Karpas-422 (cell line): ENCODE data around the gene EXOSC5. TPM values are rescaled to one million over a fixed set of nuclear protein-coding genes. Genes with fewer than 3 reads are reported as not detected.
"Not testable (repeated sequence)": the region's sequence is repeated elsewhere in the genome, so short reads cannot be mapped to it uniquely, and the experiment has no call there.

Source experiments
- DNase-seq: peaks from one replicate; pipeline ENCODE4 v3.0.0-alpha.2; 2015
- H2AFZ ChIP-seq: fragments of 200-600 bp; sonication (generic); 2 replicates; pipeline ENCODE4 v1.6.1; 2014; ENCODE audit warnings: antibody characterized with exemption, low read length, mixed read lengths
- H3K27ac ChIP-seq: fragments of 200-600 bp; sonication (generic); 2 replicates; pipeline ENCODE4 v1.5.1; 2014; ENCODE audit warnings: mild to moderate bottlenecking, low read length, moderate library complexity
- H3K27me3 ChIP-seq: fragments of 200-600 bp; sonication (generic); 2 replicates; pipeline ENCODE4 v1.6.1; 2014; ENCODE audit warnings: low read length, mixed read lengths
- H3K36me3 ChIP-seq: fragments of 200-600 bp; sonication (generic); 2 replicates; pipeline ENCODE4 v1.6.1; 2014; ENCODE audit warnings: low read length, mixed read lengths; ENCODE audit not compliant: insufficient read depth
- H3K4me1 ChIP-seq: fragments of 200-600 bp; sonication (generic); 2 replicates; pipeline ENCODE4 v1.6.1; 2014; ENCODE audit warnings: mild to moderate bottlenecking, low read length, mixed read lengths
- H3K4me2 ChIP-seq: fragments of 200-600 bp; sonication (generic); 2 replicates; pipeline ENCODE4 v1.6.1; 2014; ENCODE audit warnings: low read length, low read depth, mild to moderate bottlenecking; ENCODE audit not compliant: poor library complexity, severe bottlenecking
- H3K4me3 ChIP-seq: fragments of 200-600 bp; sonication (generic); 2 replicates; pipeline ENCODE4 v1.5.1; 2014; ENCODE audit warnings: mild to moderate bottlenecking, antibody characterized with exemption, low read length, mixed read lengths
- H3K79me2 ChIP-seq: fragments of 200-600 bp; sonication (generic); 2 replicates; pipeline ENCODE4 v1.6.1; 2014; ENCODE audit warnings: mild to moderate bottlenecking, low read length, mixed read lengths
- H3K9ac ChIP-seq: fragments of 200-600 bp; sonication (generic); 2 replicates; pipeline ENCODE4 v1.6.0; 2014; ENCODE audit warnings: low read length
- H3K9me2 ChIP-seq: fragments of 200-600 bp; sonication (generic), shearing (Covaris generic); replicated peaks from 2 replicates; pipeline ENCODE4 v1.6.0; 2014; ENCODE audit warnings: mild to moderate bottlenecking, low read length, moderate library complexity; ENCODE audit not compliant: insufficient read depth
- H3K9me3 ChIP-seq: fragments of 300-700, 200-600 bp; sonication (generic); 2 replicates; pipeline ENCODE4 v1.6.1; 2014; ENCODE audit warnings: low read length, mixed read lengths
- H4K20me1 ChIP-seq: fragments of 200-600 bp; sonication (generic); 2 replicates; pipeline ENCODE4 v1.6.1; 2014; ENCODE audit warnings: mild to moderate bottlenecking, antibody characterized with exemption, low read length, low read depth; ENCODE audit not compliant: insufficient read depth
- total RNA-seq: library from RNA; depleted of rRNA; stranded (reverse); fragments of >200 nt; shearing (Covaris generic); gene quantifications from 2 replicates; pipeline ENCODE4 v1.2.3, GENCODE V29; 2014; ENCODE audit warnings: low replicate concordance

The EXOSC5 gene
- total RNA-seq, 1 experiment from 2014 or later = 74.7 TPM

GRCh38 chr19:41412953-41413352 is 15.8 kb upstream of the EXOSC5 start:
- no peak overlapping the region for H3K9ac ChIP-seq
- no peaks in the 10 kb centered on the region for H3K9me3 ChIP-seq
- no peaks in the 10 kb centered on the region for H3K9me2 ChIP-seq
- DNase-seq = no peak
- H3K27ac ChIP-seq = no peak overlapping the region
- H4K20me1 ChIP-seq = no peaks in the 10 kb centered on the region
- no peak overlapping the region for H3K4me2 ChIP-seq
- H3K4me1 ChIP-seq = peaks cover 7% of the 10 kb centered on the region
- no peak overlapping the region for H2AFZ ChIP-seq
- no peaks in the 10 kb centered on the region for H3K27me3 ChIP-seq
- H3K4me3 ChIP-seq = no peak overlapping the region
- no peaks in the 10 kb centered on the region for H3K36me3 ChIP-seq
- no peaks in the 10 kb centered on the region; the same call in 1 of the 2 replicates for H3K79me2 ChIP-seq

GRCh38 chr19:41411968-41412265 is 14.8 kb upstream of the EXOSC5 start:
- Histone ChIP-seq H3K9me3 (no peaks in the 10 kb centered on the region), H3K36me3 (no peaks in the 10 kb centered on the region), H3K9ac (no peak overlapping the region), H3K27ac (no peak overlapping the region), H3K9me2 (no peaks in the 10 kb centered on the region), H3K4me3 (no peak overlapping the region), H2AFZ (no peak overlapping the region), H3K4me1 (peaks cover 18% of the 10 kb centered on the region), H3K27me3 (no peaks in the 10 kb centered on the region), H3K79me2 (no peaks in the 10 kb centered on the region; the same call in 1 of the 2 replicates), H3K4me2 (no peak overlapping the region), H4K20me1 (no peaks in the 10 kb centered on the region)
- DNase-seq = no peak

- H3K36me3 ChIP-seq = no peaks in the 10 kb centered on the region
- no peaks in the 10 kb centered on the region for H3K9me2 ChIP-seq
- no peak for DNase-seq
- peaks cover 20% of the 10 kb centered on the region for H3K4me1 ChIP-seq
- H3K4me3 ChIP-seq = no peak overlapping the region
- H4K20me1 ChIP-seq = no peaks in the 10 kb centered on the region
- H3K27me3 ChIP-seq = no peaks in the 10 kb centered on the region
- no peak overlapping the region for H3K9ac ChIP-seq
- H3K4me2 ChIP-seq = no peak overlapping the region
- H2AFZ ChIP-seq = no peak overlapping the region
- H3K9me3 ChIP-seq = no peaks in the 10 kb centered on the region
- no peaks in the 10 kb centered on the region; the same call in 1 of the 2 replicates for H3K79me2 ChIP-seq
- no peak overlapping the region for H3K27ac ChIP-seq
These were observed 14.2 kb upstream of the EXOSC5 start for GRCh38 chr19:41411100-41411967.

GRCh38 chr19:41410336-41411054 is 13.3 kb upstream of the EXOSC5 start:
- Histone ChIP-seq H3K4me2 (no peak overlapping the region), H4K20me1 (no peaks in the 10 kb centered on the region), H3K27me3 (no peaks in the 10 kb centered on the region), H3K9me2 (no peaks in the 10 kb centered on the region), H3K4me3 (no peak overlapping the region), H3K9ac (no peak overlapping the region), H3K36me3 (no peaks in the 10 kb centered on the region), H3K9me3 (no peaks in the 10 kb centered on the region), H3K27ac (no peak overlapping the region), H3K4me1 (peaks cover 20% of the 10 kb centered on the region), H2AFZ (no peak overlapping the region), H3K79me2 (no peaks in the 10 kb centered on the region; the same call in 1 of the 2 replicates)
- DNase-seq = no peak

GRCh38 chr19:41409288-41409687 is 12.1 kb upstream of the EXOSC5 start:
- peaks cover 20% of the 10 kb centered on the region for H3K4me1 ChIP-seq
- no peaks in the 10 kb centered on the region for H4K20me1 ChIP-seq
- H3K79me2 ChIP-seq = no peaks in the 10 kb centered on the region; the same call in 1 of the 2 replicates
- H3K9ac ChIP-seq = no peak overlapping the region
- H3K9me3 ChIP-seq = no peaks in the 10 kb centered on the region
- no peaks in the 10 kb centered on the region for H3K9me2 ChIP-seq
- H3K4me3 ChIP-seq = no peak overlapping the region
- DNase-seq = no peak
- no peak overlapping the region for H2AFZ ChIP-seq
- H3K36me3 ChIP-seq = no peaks in the 10 kb centered on the region
- no peaks in the 10 kb centered on the region for H3K27me3 ChIP-seq
- H3K27ac ChIP-seq = no peak overlapping the region
- no peak overlapping the region for H3K4me2 ChIP-seq

- not testable (repeated sequence) for H3K36me3 ChIP-seq, H3K79me2 ChIP-seq, H3K4me3 ChIP-seq, H3K9me3 ChIP-seq, DNase-seq, H3K27ac ChIP-seq, H3K27me3 ChIP-seq, H3K4me2 ChIP-seq, H3K9ac ChIP-seq, H4K20me1 ChIP-seq, H2AFZ ChIP-seq, H3K9me2 ChIP-seq
- H3K4me1 ChIP-seq = peaks cover 20% of the 10 kb centered on the region
These were observed 11.7 kb upstream of the EXOSC5 start for GRCh38 chr19:41408846-41409245.

GRCh38 chr19:41408256-41408655 is 11.1 kb upstream of the EXOSC5 start:
- Histone ChIP-seq H3K27ac (peak overlapping the region; percentile 53; the same call in 1 of the 2 replicates), H3K9me2 (no peaks in the 10 kb centered on the region), H4K20me1 (no peaks in the 10 kb centered on the region), H2AFZ (no peak overlapping the region), H3K4me3 (no peak overlapping the region), H3K27me3 (no peaks in the 10 kb centered on the region), H3K79me2 (peaks cover 2% of the 10 kb centered on the region; the same call in 1 of the 2 replicates), H3K4me1 (peaks cover 20% of the 10 kb centered on the region), H3K9ac (no peak overlapping the region), H3K4me2 (peak overlapping the region; percentile 11), H3K36me3 (no peaks in the 10 kb centered on the region), H3K9me3 (no peaks in the 10 kb centered on the region)
- DNase-seq = peak; percentile 76

GRCh38 chr19:41407271-41407670 is 10.1 kb upstream of the EXOSC5 start:
- no peak overlapping the region for H3K4me3 ChIP-seq
- H4K20me1 ChIP-seq = no peaks in the 10 kb centered on the region
- peak overlapping the region; percentile 47 for H3K4me2 ChIP-seq
- H2AFZ ChIP-seq = no peak overlapping the region
- peaks cover 8% of the 10 kb centered on the region; the same call in 1 of the 2 replicates for H3K79me2 ChIP-seq
- H3K9me3 ChIP-seq = no peaks in the 10 kb centered on the region
- peak; percentile 67 for DNase-seq
- peak overlapping the region; percentile 53 for H3K27ac ChIP-seq
- no peaks in the 10 kb centered on the region for H3K9me2 ChIP-seq
- no peaks in the 10 kb centered on the region for H3K36me3 ChIP-seq
- peak overlapping the region; percentile 48 for H3K9ac ChIP-seq
- peaks cover 20% of the 10 kb centered on the region for H3K4me1 ChIP-seq
- no peaks in the 10 kb centered on the region for H3K27me3 ChIP-seq
